ENCODE results near the gene NCAM1.

- TF ChIP-seq YY1 (tag by site-specific recombination; IDR thresholded peaks at IDR 0.05): no peak
- no peak for TF ChIP-seq REST (tag by site-specific recombination; IDR thresholded peaks at IDR 0.05)
- no peak for TF ChIP-seq CTCF (tag by site-specific recombination; IDR thresholded peaks at IDR 0.05)
- TF ChIP-seq KLF16 (tag by site-specific recombination; IDR thresholded peaks at IDR 0.05): no peak
- TF ChIP-seq ZNF600 (tag by site-specific recombination; IDR thresholded peaks at IDR 0.05): no peak
- no peak for TF ChIP-seq ZNF175 (tag by site-specific recombination; IDR thresholded peaks at IDR 0.05)
- TF ChIP-seq MYNN (tag by site-specific recombination; IDR thresholded peaks at IDR 0.05; ENCODE audit: borderline replicate concordance): no peak
- no peak for TF ChIP-seq ZNF274 (IDR thresholded peaks at IDR 0.05; ENCODE audit: low read length)
- TF ChIP-seq ZNF274 (tag by site-specific recombination; IDR thresholded peaks at IDR 0.05; ENCODE audit: borderline replicate concordance): no peak
These were observed 33.1 kb upstream of the NCAM1 start for GRCh38 chr11:112928136-112928535.

All from HEK293 (cell line).